HepG2 (cell line): ENCODE data around the gene ZMIZ1. TPM values are rescaled to one million over a fixed set of nuclear protein-coding genes. Genes with fewer than 3 reads are reported as not detected.

Source experiments
- ATAC-seq: fragments of 200-7000 bp; cut with Tn5 transposase; 3 replicates; pipeline ENCODE4 v1.9.1; 2020; ENCODE audit warnings: mild to moderate bottlenecking, moderate library complexity
- BruUV-seq: library from RNA; stranded (reverse); fragments of 400-500 nt; replicated peaks from 2 replicates; lab custom pipeline; 2021; lab: Mats Ljungman, UMichigan
- CTCF ChIA-PET: fragments of 300-600 bp; formaldehyde crosslinking; extraction: SDS; loops from one replicate; lab custom pipeline; 2021; ENCODE audit warnings: low total read pairs, inconsistent platforms, low intra/inter-chr PET ratio; lab: Yijun Ruan, JAX
- POLR2A ChIA-PET: fragments of 350-600 bp; sonication (Branson Sonifier 250); formaldehyde crosslinking; loops from one replicate; lab custom pipeline; 2020; ENCODE audit warnings: antibody characterized with exemption, inconsistent platforms; lab: Yijun Ruan, JAX
- DNase-seq: peaks from one replicate; pipeline ENCODE4 v3.0.0-alpha.2; 2015; ENCODE audit warnings: low spot score
- FAIRE-seq: peaks from 3 replicates; lab custom pipeline; 2011; peaks lifted over from hg19 to GRCh38; lab: Jason Lieb, UNC
- H2AFZ ChIP-seq: one replicate; pipeline ENCODE4 v1.6.1; 2011; ENCODE audit warnings: low read length, inconsistent platforms
- H3K27ac ChIP-seq: fragments of 300-600 bp; 3 replicates; pipeline ENCODE4 v1.8.0; 2011; ENCODE audit warnings: mixed run types, mild to moderate bottlenecking, mixed read lengths, low read length, inconsistent platforms; ENCODE audit not compliant: insufficient read depth; ENCODE audit errors: extremely low read length
- H3K27me3 ChIP-seq, 2 experiments: fragments of 200-600 bp in 1 of 2; 2 replicates in 1 of 2; 3 replicates in 1 of 2; pipeline versions ENCODE4 v1.6.0 to v1.8.0; 2011; ENCODE audit warnings: low read length in 2 of 2, mild to moderate bottlenecking in 2 of 2, moderate library complexity in 2 of 2, inconsistent platforms in 1 of 2; ENCODE audit not compliant: insufficient read depth in 2 of 2, control insufficient read depth in 1 of 2
- H3K36me3 ChIP-seq, 2 experiments: fragments of 200-600 bp in 1 of 2; replicated peaks in 1 of 2; 2 replicates in 1 of 2; 3 replicates in 1 of 2; pipeline versions ENCODE4 v1.5.1 to v1.8.0; 2011; ENCODE audit warnings: low read length in 2 of 2, inconsistent platforms in 1 of 2; ENCODE audit not compliant: insufficient read depth in 2 of 2, control insufficient read depth in 1 of 2
- H3K4me1 ChIP-seq: 2 replicates; pipeline ENCODE4 v1.5.1; 2012; ENCODE audit warnings: low read length, inconsistent platforms; ENCODE audit not compliant: insufficient read depth
- H3K4me2 ChIP-seq: 2 replicates; pipeline ENCODE4 v1.6.0; 2011; ENCODE audit warnings: low read depth, low read length, inconsistent platforms
- H3K4me3 ChIP-seq, 3 experiments: fragments of 200-600 bp in 1 of 3; sonication (generic), shearing (Covaris generic) in 1 of 3; replicated peaks in 1 of 3; 2 replicates each; pipeline ENCODE4 v1.5.1; 2011 to 2016; ENCODE audit warnings: low read length in 3 of 3, inconsistent platforms in 2 of 3, low read depth in 2 of 3, mild to moderate bottlenecking in 2 of 3, control low read depth in 1 of 3, mixed read lengths in 1 of 3; ENCODE audit not compliant: insufficient read depth in 1 of 3
- H3K79me2 ChIP-seq: one replicate; pipeline ENCODE4 v1.6.1; 2011; ENCODE audit warnings: low read length, inconsistent platforms; ENCODE audit not compliant: insufficient read depth
- H3K9ac ChIP-seq: 2 replicates; pipeline ENCODE4 v1.6.0; 2011; ENCODE audit warnings: mild to moderate bottlenecking, low read depth, low read length, inconsistent platforms; ENCODE audit not compliant: insufficient read depth
- H3K9me3 ChIP-seq: 2 replicates; pipeline ENCODE4 v1.5.1; 2012; ENCODE audit warnings: mild to moderate bottlenecking, low read length
- H4K20me1 ChIP-seq: 2 replicates; pipeline ENCODE4 v1.6.0; 2011; ENCODE audit warnings: inconsistent platforms, mild to moderate bottlenecking, low read length, moderate library complexity; ENCODE audit not compliant: insufficient read depth
- BORCS8-MEF2B ChIP-seq: sonication (generic); formaldehyde crosslinking; IDR thresholded peaks from 2 replicates; pipeline ENCODE4 v1.8.0; 2022; ENCODE audit warnings: mild to moderate bottlenecking, missing genetic modification reagents
- CAMTA2 ChIP-seq: sonication (generic); formaldehyde crosslinking; IDR thresholded peaks from 2 replicates; pipeline ENCODE4 v1.4.0; 2020; ENCODE audit warnings: mild to moderate bottlenecking, missing genetic modification reagents, borderline replicate concordance
- MBNL3 ChIP-seq: fragments of 250-450 bp; sonication (Bioruptor Pico); conservative IDR thresholded peaks from 2 replicates; pipeline ENCODE4 v1.8.0; 2022; ENCODE audit warnings: mild to moderate bottlenecking, inconsistent platforms
- NFIC ChIP-seq: IDR thresholded peaks from 2 replicates; pipeline ENCODE4 v1.6.1; 2012; ENCODE audit warnings: mild to moderate bottlenecking, low read length, inconsistent platforms
- RBM39 ChIP-seq: fragments of 200-400 bp; formaldehyde crosslinking; IDR thresholded peaks from one replicate; pipeline ENCODE4 v1.6.1; 2018; ENCODE audit warnings: antibody characterized with exemption, mild to moderate bottlenecking, low read depth, low read length; ENCODE audit not compliant: poor library complexity, severe bottlenecking
- ZNF253 ChIP-seq: sonication (generic); formaldehyde crosslinking; IDR thresholded peaks from 2 replicates; pipeline ENCODE4 v1.8.0; 2022; ENCODE audit warnings: mild to moderate bottlenecking, missing genetic modification reagents, borderline replicate concordance
- ZNF841 ChIP-seq: sonication (generic); formaldehyde crosslinking; IDR thresholded peaks from 2 replicates; pipeline ENCODE4 v1.8.1; 2023; ENCODE audit warnings: missing genetic modification reagents, borderline replicate concordance
- ZZZ3 ChIP-seq: sonication (generic); formaldehyde crosslinking; IDR thresholded peaks from 2 replicates; pipeline ENCODE4 v1.4.0; 2020; ENCODE audit warnings: missing genetic modification reagents, mild to moderate bottlenecking, borderline replicate concordance
- WGBS: methylation state at CpG from one replicate; pipeline ENCODE4 v1.1.6; 2017; ENCODE audit warnings: low lambda C conversion rate; 5-methylcytosine and 5-hydroxymethylcytosine counted together
- in situ Hi-C: cut with HindIII; loops from 2 replicates; pipeline ENCODE4 v1.10.0; 2017; ENCODE audit warnings: low pct_unique_long_range_greater_than_20kb; ENCODE audit not compliant: extremely low pct_ligation_motif_present
- intact Hi-C: fragments of 100-400 bp; cut with micrococcal nuclease; formaldehyde crosslinking; loops from one replicate; pipeline ENCODE4 v1.10.0; 2022; ENCODE audit not compliant: unreplicated experiment
- polyA plus RNA-seq, 8 experiments: library from polyadenylated mRNA; depleted of rRNA in 3 of 8; stranded (reverse) in 7 of 8; unstranded in 1 of 8; fragments of >200 nt; fragmentation: Illumina TruSeq in 4 of 8; extraction: Trizol in 4 of 8; gene quantifications; 2 replicates each; pipeline versions ENCODE4 v1.2.1 to v1.2.3, GENCODE V29; 2011 to 2016; ENCODE audit warnings: low read depth in 4 of 8, missing spikeins in 1 of 8, mixed read lengths in 1 of 8; ENCODE audit not compliant: insufficient read depth in 1 of 8
- total RNA-seq, 5 experiments: library from RNA; depleted of rRNA; stranded (reverse); fragments of >200 nt; fragmentation: Illumina TruSeq; extraction: Trizol; gene quantifications; 2 replicates each; pipeline ENCODE4 v1.2.3, GENCODE V29; 2016; ENCODE audit warnings: low read depth in 1 of 5
- TF ChIP-seq, protein P1 (sequence below): sonication (generic); formaldehyde crosslinking; IDR thresholded peaks from 2 replicates; pipeline ENCODE4 v1.9.0; 2021; ENCODE audit warnings: missing genetic modification reagents, borderline replicate concordance
- TF ChIP-seq, protein P2 (sequence below): sonication (generic); formaldehyde crosslinking; IDR thresholded peaks from 2 replicates; pipeline ENCODE4 v1.5.1; 2020; ENCODE audit warnings: missing genetic modification reagents, mild to moderate bottlenecking, borderline replicate concordance
- TF ChIP-seq, protein P3 (sequence below): sonication (generic); formaldehyde crosslinking; IDR thresholded peaks from 2 replicates; pipeline ENCODE4 v1.5.1; 2020; ENCODE audit warnings: missing genetic modification reagents, mild to moderate bottlenecking, borderline replicate concordance
- TF ChIP-seq, protein P4 (sequence below): sonication (generic); formaldehyde crosslinking; IDR thresholded peaks from 2 replicates; pipeline ENCODE4 v1.4.0; 2020; ENCODE audit warnings: missing genetic modification reagents, mild to moderate bottlenecking, borderline replicate concordance
- TF ChIP-seq, protein P5 (sequence below): IDR thresholded peaks from 2 replicates; pipeline ENCODE4 v1.6.1; 2016; ENCODE audit warnings: low read depth

The ZMIZ1 gene
- total and polyA plus RNA-seq, 2 of the 13 experiments (the other 11 are each of a cell fraction or from before 2014, with no cell fraction given): 5.3 to 10.2 TPM

DNA sequence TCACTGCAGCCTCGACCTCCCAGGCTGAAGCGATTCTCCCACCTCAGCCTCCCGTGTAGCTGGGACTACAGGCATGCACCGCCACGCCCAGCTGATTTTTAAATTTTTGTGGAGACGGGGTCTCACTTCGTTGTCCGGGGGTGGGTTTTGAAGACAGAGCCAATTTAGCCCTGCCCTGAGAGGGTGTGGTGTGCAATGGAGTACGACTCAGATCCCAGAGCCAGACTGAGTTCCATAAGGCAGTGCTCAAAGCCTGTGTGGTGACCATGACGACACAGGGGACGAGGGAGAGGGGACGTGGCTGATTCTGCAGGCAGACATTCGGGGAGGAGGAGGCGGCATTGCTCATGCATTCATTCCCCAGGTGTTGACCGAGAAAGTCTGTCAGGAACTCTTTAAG lies 72.1 kb downstream of the ZMIZ1 start:
- POLR2A ChIA-PET: no interaction called here
- WGBS: 98% methylated on average over 15 of the region's 15 CpGs
- no TSS peak for BruUV-seq
- TF ChIP-seq BORCS8-MEF2B: no peak
- no peak for TF ChIP-seq ZNF841
- TF ChIP-seq ZZZ3 (CRISPR knock-in tag): no peak
- TF ChIP-seq, protein P1, sequence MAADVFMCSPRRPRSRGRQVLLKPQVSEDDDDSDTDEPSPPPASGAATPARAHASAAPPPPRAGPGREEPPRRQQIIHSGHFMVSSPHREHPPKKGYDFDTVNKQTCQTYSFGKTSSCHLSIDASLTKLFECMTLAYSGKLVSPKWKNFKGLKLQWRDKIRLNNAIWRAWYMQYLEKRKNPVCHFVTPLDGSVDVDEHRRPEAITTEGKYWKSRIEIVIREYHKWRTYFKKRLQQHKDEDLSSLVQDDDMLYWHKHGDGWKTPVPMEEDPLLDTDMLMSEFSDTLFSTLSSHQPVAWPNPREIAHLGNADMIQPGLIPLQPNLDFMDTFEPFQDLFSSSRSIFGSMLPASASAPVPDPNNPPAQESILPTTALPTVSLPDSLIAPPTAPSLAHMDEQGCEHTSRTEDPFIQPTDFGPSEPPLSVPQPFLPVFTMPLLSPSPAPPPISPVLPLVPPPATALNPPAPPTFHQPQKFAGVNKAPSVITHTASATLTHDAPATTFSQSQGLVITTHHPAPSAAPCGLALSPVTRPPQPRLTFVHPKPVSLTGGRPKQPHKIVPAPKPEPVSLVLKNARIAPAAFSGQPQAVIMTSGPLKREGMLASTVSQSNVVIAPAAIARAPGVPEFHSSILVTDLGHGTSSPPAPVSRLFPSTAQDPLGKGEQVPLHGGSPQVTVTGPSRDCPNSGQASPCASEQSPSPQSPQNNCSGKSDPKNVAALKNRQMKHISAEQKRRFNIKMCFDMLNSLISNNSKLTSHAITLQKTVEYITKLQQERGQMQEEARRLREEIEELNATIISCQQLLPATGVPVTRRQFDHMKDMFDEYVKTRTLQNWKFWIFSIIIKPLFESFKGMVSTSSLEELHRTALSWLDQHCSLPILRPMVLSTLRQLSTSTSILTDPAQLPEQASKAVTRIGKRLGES (CRISPR knock-in tag): no peak
- no peak for TF ChIP-seq MBNL3 (CRISPR knock-in tag)
- TF ChIP-seq, protein P2, sequence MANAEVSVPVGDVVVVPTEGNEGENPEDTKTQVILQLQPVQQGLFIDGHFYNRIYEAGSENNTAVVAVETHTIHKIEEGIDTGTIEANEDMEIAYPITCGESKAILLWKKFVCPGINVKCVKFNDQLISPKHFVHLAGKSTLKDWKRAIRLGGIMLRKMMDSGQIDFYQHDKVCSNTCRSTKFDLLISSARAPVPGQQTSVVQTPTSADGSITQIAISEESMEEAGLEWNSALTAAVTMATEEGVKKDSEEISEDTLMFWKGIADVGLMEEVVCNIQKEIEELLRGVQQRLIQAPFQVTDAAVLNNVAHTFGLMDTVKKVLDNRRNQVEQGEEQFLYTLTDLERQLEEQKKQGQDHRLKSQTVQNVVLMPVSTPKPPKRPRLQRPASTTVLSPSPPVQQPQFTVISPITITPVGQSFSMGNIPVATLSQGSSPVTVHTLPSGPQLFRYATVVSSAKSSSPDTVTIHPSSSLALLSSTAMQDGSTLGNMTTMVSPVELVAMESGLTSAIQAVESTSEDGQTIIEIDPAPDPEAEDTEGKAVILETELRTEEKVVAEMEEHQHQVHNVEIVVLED (CRISPR knock-in tag): no peak
- no peak for TF ChIP-seq CAMTA2 (CRISPR knock-in tag)
- TF ChIP-seq, protein P3, sequence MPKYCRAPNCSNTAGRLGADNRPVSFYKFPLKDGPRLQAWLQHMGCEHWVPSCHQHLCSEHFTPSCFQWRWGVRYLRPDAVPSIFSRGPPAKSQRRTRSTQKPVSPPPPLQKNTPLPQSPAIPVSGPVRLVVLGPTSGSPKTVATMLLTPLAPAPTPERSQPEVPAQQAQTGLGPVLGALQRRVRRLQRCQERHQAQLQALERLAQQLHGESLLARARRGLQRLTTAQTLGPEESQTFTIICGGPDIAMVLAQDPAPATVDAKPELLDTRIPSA (CRISPR knock-in tag): no peak
- TF ChIP-seq RBM39: no peak
- TF ChIP-seq, protein P4, sequence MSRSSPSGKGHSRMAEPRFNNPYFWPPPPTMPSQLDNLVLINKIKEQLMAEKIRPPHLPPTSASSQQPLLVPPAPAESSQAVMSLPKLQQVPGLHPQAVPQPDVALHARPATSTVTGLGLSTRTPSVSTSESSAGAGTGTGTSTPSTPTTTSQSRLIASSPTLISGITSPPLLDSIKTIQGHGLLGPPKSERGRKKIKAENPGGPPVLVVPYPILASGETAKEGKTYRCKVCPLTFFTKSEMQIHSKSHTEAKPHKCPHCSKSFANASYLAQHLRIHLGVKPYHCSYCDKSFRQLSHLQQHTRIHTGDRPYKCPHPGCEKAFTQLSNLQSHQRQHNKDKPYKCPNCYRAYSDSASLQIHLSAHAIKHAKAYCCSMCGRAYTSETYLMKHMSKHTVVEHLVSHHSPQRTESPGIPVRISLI (CRISPR knock-in tag): no peak
- no peak for TF ChIP-seq NFIC
- TF ChIP-seq ZNF253 (CRISPR knock-in tag): no peak
- TF ChIP-seq, protein P5, sequence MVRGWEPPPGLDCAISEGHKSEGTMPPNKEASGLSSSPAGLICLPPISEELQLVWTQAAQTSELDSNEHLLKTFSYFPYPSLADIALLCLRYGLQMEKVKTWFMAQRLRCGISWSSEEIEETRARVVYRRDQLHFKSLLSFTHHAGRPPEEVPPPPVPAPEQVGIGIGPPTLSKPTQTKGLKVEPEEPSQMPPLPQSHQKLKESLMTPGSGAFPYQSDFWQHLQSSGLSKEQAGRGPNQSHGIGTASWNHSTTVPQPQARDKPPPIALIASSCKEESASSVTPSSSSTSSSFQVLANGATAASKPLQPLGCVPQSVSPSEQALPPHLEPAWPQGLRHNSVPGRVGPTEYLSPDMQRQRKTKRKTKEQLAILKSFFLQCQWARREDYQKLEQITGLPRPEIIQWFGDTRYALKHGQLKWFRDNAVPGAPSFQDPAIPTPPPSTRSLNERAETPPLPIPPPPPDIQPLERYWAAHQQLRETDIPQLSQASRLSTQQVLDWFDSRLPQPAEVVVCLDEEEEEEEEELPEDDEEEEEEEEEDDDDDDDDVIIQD (CRISPR knock-in tag): no peak

More for the DNA sequence above, 72.1 kb downstream of the ZMIZ1 start:
- intact Hi-C loops: no loop called here
- FAIRE-seq: no peak
- ATAC-seq: no peak
- H4K20me1 ChIP-seq: peaks cover 8% of the 10 kb centered on the region
- in situ Hi-C loops: no loop called here
- H3K27ac ChIP-seq: no peak overlapping the region
- H3K4me3 ChIP-seq: no peak overlapping the region
- peaks cover 49 to 89% of the 10 kb centered on the region in 2 experiments for H3K36me3 ChIP-seq
- no peak overlapping the region for H3K4me2 ChIP-seq
- H3K9me3 ChIP-seq: no peaks in the 10 kb centered on the region
- peaks cover 10% of the 10 kb centered on the region for H3K79me2 ChIP-seq
- no peak for DNase-seq
- H3K27me3 ChIP-seq: no peaks in the 10 kb centered on the region
- H3K9ac ChIP-seq: no peak overlapping the region
- no peak overlapping the region for H2AFZ ChIP-seq
- CTCF ChIA-PET: no interaction called here
- peaks cover 27% of the 10 kb centered on the region for H3K4me1 ChIP-seq
